Neural progenitor cell (in vitro differentiated cells): ENCODE measurements around the gene BHLHA15. TPM values are rescaled to one million over a fixed set of nuclear protein-coding genes. Genes with fewer than 3 reads are reported as not detected.

Experiments used
- DNase-seq: peaks from one replicate; pipeline ENCODE4 v3.0.0-alpha.2; 2016; ENCODE audit warnings: low spot score
- H2AFZ ChIP-seq: fragments of 200-600 bp; sonication (generic); replicated peaks from 2 replicates; pipeline ENCODE4 v1.6.1; 2016; ENCODE audit warnings: antibody characterized with exemption
- H3F3A ChIP-seq: fragments of 200-600 bp; sonication (generic); 2 replicates; pipeline ENCODE4 v1.6.1; 2016; ENCODE audit warnings: antibody characterized with exemption, low read depth
- H3K27ac ChIP-seq: fragments of 200-600 bp; sonication (generic); 2 replicates; pipeline ENCODE4 v1.5.1; 2016; ENCODE audit warnings: mild to moderate bottlenecking
- H3K27me3 ChIP-seq: fragments of 200-600 bp; sonication (generic); 2 replicates; pipeline ENCODE4 v1.6.1; 2016; ENCODE audit warnings: mild to moderate bottlenecking, moderate library complexity
- H3K36me3 ChIP-seq: fragments of 200-600 bp; sonication (generic); 2 replicates; pipeline ENCODE4 v1.5.1; 2016
- H3K4me1 ChIP-seq: fragments of 200-600 bp; sonication (generic); 2 replicates; pipeline ENCODE4 v1.6.1; 2016; ENCODE audit warnings: mixed run types
- H3K4me2 ChIP-seq: fragments of 200-600 bp; sonication (generic); 2 replicates; pipeline ENCODE4 v1.6.1; 2016
- H3K4me3 ChIP-seq: fragments of 200-600 bp; sonication (generic); 2 replicates; pipeline ENCODE4 v1.5.1; 2016
- H3K79me2 ChIP-seq: fragments of 200-600 bp; sonication (generic); 2 replicates; pipeline ENCODE4 v1.6.1; 2016; ENCODE audit warnings: low read depth
- H3K9ac ChIP-seq: fragments of 200-600 bp; sonication (generic); 2 replicates; pipeline ENCODE4 v1.6.1; 2016
- H3K9me3 ChIP-seq: fragments of 200-600 bp; sonication (generic); 2 replicates; pipeline ENCODE4 v1.5.1; 2016; ENCODE audit warnings: low read depth
- H4K20me1 ChIP-seq: fragments of 200-600 bp; sonication (generic); 2 replicates; pipeline ENCODE4 v1.6.1; 2016; ENCODE audit warnings: low read depth
- H3K27ac Mint-ChIP-seq: 3 replicates; pipeline ENCODE4 v1.8.0; 2021; ENCODE audit warnings: mixed read lengths
- H3K27me3 Mint-ChIP-seq: 2 replicates; pipeline ENCODE4 v1.8.0; 2022; ENCODE audit warnings: low read depth, mild to moderate bottlenecking, inconsistent platforms, moderate library complexity, mixed read lengths; ENCODE audit not compliant: insufficient read depth
- H3K36me3 Mint-ChIP-seq: 3 replicates; pipeline ENCODE4 v1.8.0; 2021; ENCODE audit warnings: mixed read lengths
- H3K4me1 Mint-ChIP-seq: 3 replicates; pipeline ENCODE4 v1.8.0; 2021; ENCODE audit warnings: mixed read lengths
- H3K4me3 Mint-ChIP-seq: 3 replicates; pipeline ENCODE4 v1.8.0; 2021; ENCODE audit warnings: mild to moderate bottlenecking, moderate library complexity, mixed read lengths
- H3K9me3 Mint-ChIP-seq: 3 replicates; pipeline ENCODE4 v1.8.0; 2020; ENCODE audit warnings: mixed read lengths
- CTCF ChIP-seq: fragments of 200-600 bp; sonication (generic); IDR thresholded peaks from 2 replicates; pipeline ENCODE4 v1.5.1; 2017; ENCODE audit warnings: antibody characterized with exemption, mild to moderate bottlenecking
- EZH2 ChIP-seq: fragments of 200-600 bp; sonication (generic); IDR thresholded peaks from 2 replicates; pipeline ENCODE4 v1.6.1; 2017; ENCODE audit warnings: antibody characterized with exemption, mild to moderate bottlenecking, moderate library complexity
- EZH2phosphoT487 ChIP-seq: fragments of 200-600 bp; sonication (generic); IDR thresholded peaks from 2 replicates; pipeline ENCODE4 v1.6.1; 2017; ENCODE audit warnings: antibody characterized with exemption
- total RNA-seq: library from RNA; depleted of rRNA; stranded (reverse); fragments of >200 nt; gene quantifications from 2 replicates; pipeline ENCODE4 v1.2.3, GENCODE V29; 2015; ENCODE audit warnings: low replicate concordance

Gene BHLHA15
- total RNA-seq, 1 donor from 2014 or later: 0.69 TPM

- Mint-ChIP-seq H3K27me3 (no peaks in the 10 kb centered on the region), H3K36me3 (peaks cover 5% of the 10 kb centered on the region), H3K4me3 (no peak overlapping the region), H3K9me3 (no peaks in the 10 kb centered on the region), H3K27ac (peak overlapping the region; percentile 95), H3K4me1 (peaks cover 14% of the 10 kb centered on the region)
- Histone ChIP-seq H3K27ac (no peak overlapping the region), H3K4me1 (no peaks in the 10 kb centered on the region), H3K4me3 (no peak overlapping the region), H3K27me3 (no peaks in the 10 kb centered on the region), H3K9me3 (no peaks in the 10 kb centered on the region), H3K36me3 (no peaks in the 10 kb centered on the region), H2AFZ (no peak overlapping the region), H3K79me2 (no peaks in the 10 kb centered on the region), H3F3A (no peaks in the 10 kb centered on the region), H3K9ac (no peak overlapping the region), H3K4me2 (no peak overlapping the region), H4K20me1 (no peaks in the 10 kb centered on the region)
- no peak for TF ChIP-seq EZH2
- no peak for TF ChIP-seq CTCF
- TF ChIP-seq EZH2phosphoT487: no peak
- DNase-seq: no peak
Observed at GRCh38 chr7:98228801-98229200, 17.6 kb downstream of the BHLHA15 start.

- H3K4me1 ChIP-seq: no peaks in the 10 kb centered on the region
- Mint-ChIP-seq H3K27me3 (no peaks in the 10 kb centered on the region), H3K4me1 (peaks cover 14% of the 10 kb centered on the region), H3K27ac (peak overlapping the region; percentile 95), H3K9me3 (no peaks in the 10 kb centered on the region), H3K4me3 (no peak overlapping the region), H3K36me3 (peaks cover 6% of the 10 kb centered on the region)
- DNase-seq: no peak
- H3K9ac ChIP-seq: no peak overlapping the region
- no peak overlapping the region for H3K4me2 ChIP-seq
- H4K20me1 ChIP-seq: no peaks in the 10 kb centered on the region
- TF ChIP-seq EZH2phosphoT487 (no peak), EZH2 (no peak), CTCF (no peak)
- no peaks in the 10 kb centered on the region for H3K9me3 ChIP-seq
- H2AFZ ChIP-seq: no peak overlapping the region
- H3K4me3 ChIP-seq: no peak overlapping the region
- H3K27me3 ChIP-seq: no peaks in the 10 kb centered on the region
- H3K79me2 ChIP-seq: no peaks in the 10 kb centered on the region
- H3F3A ChIP-seq: no peaks in the 10 kb centered on the region
- no peaks in the 10 kb centered on the region for H3K36me3 ChIP-seq
- no peak overlapping the region for H3K27ac ChIP-seq
Observed at GRCh38 chr7:98229441-98229840, 18.2 kb downstream of the BHLHA15 start.

- no peaks in the 10 kb centered on the region for H3K27me3 Mint-ChIP-seq
- H3K4me1 Mint-ChIP-seq: peaks cover 14% of the 10 kb centered on the region
- H3K4me3 Mint-ChIP-seq: no peak overlapping the region
Observed at GRCh38 chr7:98229991-98230745, 18.9 kb downstream of the BHLHA15 start.

More at GRCh38 chr7:98229991-98230745, 18.9 kb downstream of the BHLHA15 start:
- H3K27ac Mint-ChIP-seq: peak overlapping the region; percentile 25
- no peaks in the 10 kb centered on the region for H3K9me3 Mint-ChIP-seq
- Histone ChIP-seq H3K9me3 (no peaks in the 10 kb centered on the region), H4K20me1 (no peaks in the 10 kb centered on the region), H3K9ac (no peak overlapping the region), H2AFZ (no peak overlapping the region), H3F3A (no peaks in the 10 kb centered on the region), H3K27me3 (no peaks in the 10 kb centered on the region), H3K4me1 (no peaks in the 10 kb centered on the region), H3K36me3 (no peaks in the 10 kb centered on the region), H3K79me2 (no peaks in the 10 kb centered on the region), H3K4me3 (no peak overlapping the region), H3K4me2 (no peak overlapping the region), H3K27ac (no peak overlapping the region)
- no peak for DNase-seq
- peaks cover 8% of the 10 kb centered on the region for H3K36me3 Mint-ChIP-seq
- no peak for TF ChIP-seq EZH2
- no peak for TF ChIP-seq EZH2phosphoT487
- TF ChIP-seq CTCF: no peak
